Right ventricle myocardium inferior (tissue), 1 donor: ENCODE data around the gene ZNF692. TPM values are rescaled to one million over a fixed set of nuclear protein-coding genes. Genes with fewer than 3 reads are reported as not detected.
"Not testable (repeated sequence)": the region's sequence is repeated elsewhere in the genome, so short reads cannot be mapped to it uniquely, and the experiment has no call there.

Experiments
- ATAC-seq: fragments of 200-7000 bp; cut with Tn5 transposase; one replicate; pipeline ENCODE4 v1.9.1; 2020; ENCODE audit warnings: mild to moderate bottlenecking, moderate library complexity
- DNase-seq: peaks from one replicate; pipeline ENCODE4 v3.0.0; 2021; ENCODE audit errors: missing footprints
- intact Hi-C: fragments of 100-400 bp; cut with DNase I; formaldehyde crosslinking; loops from one replicate; pipeline ENCODE4 v1.11.0; 2022
- total RNA-seq: library from RNA; stranded (reverse); fragmentation: NEBNext Ultra II Directional; extraction: Animal tissue kit (Norgen Biotek cat#: 25700); gene quantifications from one replicate; pipeline ENCODE4 v1.2.1, GENCODE V29; 2021
- donor health status: DM: no; HTN: yes; CAD: no; lungs with severe emphysema.

ZNF692 gene
- total RNA-seq, 1 donor from 2014 or later = 20.8 TPM

DNA sequence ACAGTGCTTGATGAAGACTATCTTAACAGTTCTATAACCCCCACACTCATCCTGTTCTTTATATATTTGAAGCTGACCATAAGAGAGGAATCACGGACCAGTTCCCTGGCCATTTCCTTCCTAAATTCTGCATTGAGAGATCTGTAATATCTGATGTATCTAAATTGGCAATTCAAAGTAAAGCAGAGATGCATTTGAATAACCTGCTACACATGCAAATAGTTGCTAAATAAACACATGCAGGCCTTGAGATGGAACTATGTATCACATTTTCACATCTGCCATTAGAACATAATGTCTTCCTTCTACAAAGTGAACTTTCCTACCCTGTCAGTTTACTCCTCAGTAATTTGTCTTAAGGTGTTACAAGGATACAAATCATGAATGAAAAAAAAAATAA is 26.8 kb upstream of the ZNF692 start:
- intact Hi-C loops = no loop called here
- ATAC-seq (no peak), DNase-seq (no peak)

DNA sequence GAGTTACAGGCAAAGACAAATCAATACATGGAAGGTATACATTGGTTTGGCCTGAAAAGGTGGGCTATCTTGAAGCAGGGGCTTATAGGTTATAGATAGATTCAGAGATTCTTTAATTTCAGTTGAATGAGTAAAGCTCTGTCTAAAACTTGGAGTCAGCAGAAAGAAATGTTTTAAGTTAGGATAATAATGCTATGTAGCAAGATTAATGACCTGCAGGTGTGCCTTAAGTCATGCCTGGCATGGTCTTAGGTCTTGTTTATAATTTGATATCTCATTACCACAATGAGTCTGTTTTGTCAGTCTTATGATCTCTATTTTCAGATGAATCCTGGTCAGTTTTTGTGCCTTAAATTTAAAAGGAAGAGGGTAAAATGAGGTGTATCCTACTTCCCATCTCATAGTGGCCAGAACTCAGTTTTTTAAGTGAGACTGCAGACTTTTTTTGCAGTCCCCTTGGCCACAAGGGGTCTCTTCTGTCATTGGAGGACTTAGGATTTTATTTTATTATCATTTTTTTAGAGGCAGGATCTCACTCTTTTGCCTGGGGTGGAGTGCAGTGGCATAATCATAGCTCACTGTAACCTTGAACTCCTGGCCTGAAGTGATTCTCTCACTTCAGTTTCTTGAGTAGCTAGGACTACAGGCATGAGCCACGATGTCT is 25.9 kb upstream of the ZNF692 start:
- intact Hi-C loops = no loop called here
- DNase-seq = no peak
- no peak for ATAC-seq

- intact Hi-C loops, ATAC-seq, DNase-seq: not testable (repeated sequence)
Observed at GRCh38 chr1:248882427-248882826, 23.5 kb upstream of the ZNF692 start.

GRCh38 chr1:248881261-248881660 is 22.4 kb upstream of the ZNF692 start:
- intact Hi-C loops = no loop called here
- no peak for DNase-seq
- no peak for ATAC-seq

- DNase-seq = no peak
- intact Hi-C loops = loop anchor here (1.0 kb wide), 4 partner anchors 11 to 48 kb away; partner anchors contain the start of genes PGBD2 and ZNF692
- ATAC-seq = peak; percentile 83
Observed at GRCh38 chr1:248873993-248874533, 15.2 kb upstream of the ZNF692 start.

GRCh38 chr1:248873409-248873992 is 14.6 kb upstream of the ZNF692 start:
- intact Hi-C loops = loop anchor here (1.0 kb wide), 3 partner anchors 10 to 47 kb away; partner anchors contain the start of gene ZNF692
- DNase-seq = peak; percentile 96
- ATAC-seq = peak; percentile 94

DNA sequence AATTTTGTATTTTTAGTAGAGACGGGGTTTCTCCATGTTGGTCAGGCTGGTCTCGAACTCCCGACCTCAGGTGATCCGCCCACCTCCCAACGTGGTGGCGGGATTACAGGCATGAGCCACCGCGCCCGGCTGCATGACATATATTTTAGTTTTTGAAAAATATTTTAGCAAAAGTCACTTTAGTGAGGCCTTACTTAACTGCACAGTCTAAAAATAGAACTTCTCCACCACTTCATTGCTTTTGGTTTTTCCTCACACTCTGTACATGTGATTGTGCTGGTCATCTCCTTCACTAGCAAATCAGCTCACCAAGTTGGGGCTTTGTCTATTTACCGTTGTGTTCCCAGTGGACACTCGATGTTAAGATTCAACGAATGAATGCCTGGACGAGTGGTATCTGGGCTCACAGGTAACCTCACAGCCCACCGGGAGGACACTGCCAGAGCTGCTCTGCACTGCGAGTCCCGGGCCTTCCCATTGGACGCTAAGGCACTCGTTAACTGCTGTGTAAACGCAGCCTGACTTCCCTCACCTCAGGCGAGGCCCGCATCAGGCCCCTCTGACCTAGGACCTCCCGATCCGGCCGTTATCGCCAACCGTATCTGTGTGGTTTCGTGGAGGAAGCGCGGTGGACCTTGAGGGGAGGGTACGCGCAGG is 14.0 kb upstream of the ZNF692 start:
- intact Hi-C loops = loop anchor here (1.0 kb wide), 3 partner anchors 10 to 47 kb away; partner anchors contain the start of gene ZNF692
- peak; percentile 74 for ATAC-seq
- no peak for DNase-seq

GRCh38 chr1:248871837-248872401 is 13.0 kb upstream of the ZNF692 start:
- ATAC-seq (no peak), DNase-seq (no peak)
- intact Hi-C loops = no loop called here

DNA sequence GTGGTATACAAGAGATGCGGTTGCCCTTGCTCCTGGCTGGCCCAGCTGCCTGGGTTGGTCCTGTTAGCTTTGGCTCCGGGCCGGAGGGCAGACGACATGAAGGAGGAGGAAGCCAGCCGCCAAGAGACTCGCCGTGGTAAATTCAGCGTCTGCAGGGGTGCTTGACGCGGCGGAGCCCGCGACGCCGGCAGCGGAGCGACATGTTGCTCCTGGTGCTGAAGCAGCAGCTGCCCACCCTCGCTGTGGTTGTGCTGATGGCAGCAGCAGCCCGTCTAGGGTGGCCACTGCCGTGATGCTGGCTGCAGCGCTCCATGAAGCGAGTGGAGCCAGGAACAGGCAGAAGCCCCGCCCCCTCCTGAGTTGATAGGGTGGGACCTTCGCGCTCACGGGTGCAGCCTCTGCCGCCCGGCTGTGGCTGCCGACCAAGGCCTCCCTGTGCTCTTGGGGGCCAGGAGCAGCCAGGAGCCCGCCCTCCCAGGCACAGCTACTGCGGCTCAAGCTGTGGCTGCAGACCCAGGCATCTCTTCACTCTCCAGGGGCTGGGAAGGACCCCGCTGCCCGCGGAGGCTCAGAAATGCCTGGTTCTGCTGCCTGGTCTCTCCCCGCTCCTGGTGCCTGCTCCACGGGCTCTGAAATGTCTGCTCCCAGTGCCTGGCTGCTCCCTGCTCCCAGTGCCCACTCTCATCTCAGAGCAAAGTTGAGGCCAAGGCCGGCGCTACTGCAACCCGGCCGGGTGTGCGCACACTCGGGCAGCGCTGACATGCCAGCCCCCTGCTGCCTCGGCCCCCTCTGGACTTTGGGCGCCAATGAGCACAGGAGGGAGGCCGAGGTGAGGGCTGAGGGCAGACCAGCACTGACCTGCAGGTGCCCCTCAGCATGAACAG is 4.4 kb upstream of the ZNF692 start:
- peak; percentile 93 for DNase-seq
- peak; percentile 83 for ATAC-seq
- intact Hi-C loops = loop anchor here (1.0 kb wide), 2 partner anchors 10 to 25 kb away; partner anchors contain the start of gene ZNF672

- ATAC-seq (no peak), DNase-seq (no peak)
- intact Hi-C loops = no loop called here
Observed at GRCh38 chr1:248862695-248862997, 3.8 kb upstream of the ZNF692 start.

DNA sequence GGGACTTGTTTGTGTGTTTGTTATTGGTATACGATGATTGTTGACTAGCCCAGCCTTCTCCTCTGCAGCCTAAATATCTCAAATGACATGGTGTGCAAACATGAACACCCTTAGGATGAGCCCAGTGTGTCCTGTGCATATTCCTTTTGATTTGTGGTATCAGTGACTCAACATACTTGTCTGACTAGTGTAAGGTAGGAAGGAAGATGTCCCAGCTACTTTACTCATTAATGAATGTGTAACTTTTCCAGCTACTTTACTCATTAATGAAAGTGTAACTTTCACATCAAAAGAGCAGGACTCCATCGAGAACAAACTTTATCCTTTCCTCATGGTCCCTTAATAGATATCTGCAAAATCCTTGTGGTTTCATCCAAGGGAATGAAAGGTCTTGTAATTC is 2.7 kb upstream of the ZNF692 start:
- DNase-seq (no peak), ATAC-seq (no peak)
- intact Hi-C loops = no loop called here

DNA sequence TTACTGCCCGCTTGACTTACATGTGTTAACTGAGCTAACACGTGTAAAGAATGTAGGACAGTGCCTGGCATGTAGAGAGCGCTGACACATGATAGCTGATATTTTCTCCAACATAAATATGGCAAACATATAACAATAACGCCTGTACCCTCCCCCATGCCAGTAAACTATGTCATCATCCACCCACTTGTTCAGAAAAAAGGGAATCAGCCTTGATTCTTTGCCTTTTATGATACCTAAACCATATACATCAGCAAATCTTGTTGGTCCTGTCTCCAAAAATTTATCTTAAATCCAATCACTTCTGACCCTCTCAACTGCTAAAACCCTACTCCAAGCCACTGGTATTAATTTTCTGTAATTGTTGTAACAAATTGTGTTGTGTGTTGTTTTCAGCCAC is 1.1 kb upstream of the ZNF692 start:
- intact Hi-C loops = no loop called here
- no peak for DNase-seq
- no peak for ATAC-seq

DNA sequence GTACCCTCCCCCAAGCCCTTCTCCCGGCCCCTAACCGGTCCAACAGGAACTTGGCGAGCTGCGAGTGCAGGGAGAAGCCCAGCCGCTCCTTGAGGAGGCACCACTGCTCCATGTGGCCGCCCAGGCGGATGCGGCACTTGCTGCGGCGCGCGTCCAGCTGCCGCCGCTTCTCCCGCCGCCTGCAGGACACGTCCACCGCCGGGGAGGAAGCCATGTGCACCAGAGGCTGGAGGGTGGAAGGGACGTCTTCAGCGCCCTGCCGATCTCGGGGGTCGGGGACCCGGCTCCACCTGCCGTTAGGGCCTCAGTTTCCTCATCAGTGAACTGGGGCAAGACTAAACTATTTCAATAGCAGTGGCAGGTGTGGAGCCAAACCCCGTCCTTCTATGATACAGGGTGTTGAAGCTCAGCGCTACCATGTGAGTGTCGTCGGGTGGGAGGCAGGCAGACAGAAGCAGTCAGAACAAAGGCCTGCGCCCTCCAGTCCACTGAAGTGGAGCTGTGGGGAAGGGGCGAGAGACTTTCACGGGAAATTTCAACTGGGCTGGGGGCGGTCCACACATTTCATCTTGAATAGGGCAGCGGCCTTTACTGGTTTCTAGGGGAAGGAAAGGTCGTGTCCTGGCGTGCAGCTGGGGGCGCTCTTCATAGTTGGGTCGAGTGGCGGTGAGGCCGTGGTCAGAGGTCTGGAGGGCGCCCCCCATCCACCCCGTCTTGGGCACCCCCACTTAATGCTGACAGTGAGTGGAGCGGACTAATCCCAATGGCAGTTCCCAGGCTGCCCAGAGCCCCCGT is 592 bp downstream of the ZNF692 start:
- intact Hi-C loops = loop anchor here (1.0 to 2.0 kb wide), 2 partner anchors 20 to 49 kb away; partner anchors contain the start of genes PGBD2 and ZNF672
- DNase-seq = peak; percentile 86
- peak; percentile 61 for ATAC-seq

DNA sequence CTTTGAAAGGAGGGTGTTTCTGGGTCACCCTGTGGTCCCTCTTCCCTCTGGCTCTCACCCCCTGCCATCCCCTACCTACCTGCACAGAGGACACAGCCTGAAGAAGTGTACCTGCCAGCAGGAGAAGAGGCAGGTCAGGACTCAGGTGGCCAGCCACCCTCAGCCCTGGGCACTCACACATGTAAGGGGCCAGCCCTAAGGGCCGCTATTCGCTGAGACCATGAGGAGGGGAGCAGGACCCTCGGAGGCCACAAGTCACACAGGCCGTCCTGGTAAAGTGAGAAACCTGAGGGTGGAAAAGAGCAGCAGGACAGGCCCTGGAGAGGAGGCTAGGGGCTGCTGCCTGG is 1.2 kb downstream of the ZNF692 start:
- ATAC-seq (no peak), DNase-seq (no peak)
- intact Hi-C loops = loop anchor here (1.0 to 2.0 kb wide), 2 partner anchors 19 to 49 kb away; partner anchors contain the start of genes PGBD2 and ZNF672

- intact Hi-C loops = no loop called here
- no peak for ATAC-seq
Observed at GRCh38 chr1:248857201-248857600, 1.7 kb downstream of the ZNF692 start.

GRCh38 chr1:248856176-248856575 is 2.7 kb downstream of the ZNF692 start:
- DNase-seq (no peak), ATAC-seq (no peak)
- intact Hi-C loops = no loop called here

More at GRCh38 chr1:248857201-248857600, 1.7 kb downstream of the ZNF692 start:
- no peak for DNase-seq

- no peak for DNase-seq
- intact Hi-C loops = no loop called here
- no peak for ATAC-seq
Observed at GRCh38 chr1:248855580-248855979, 3.3 kb downstream of the ZNF692 start.
